MM.1S (cell line): ENCODE data around the gene PLXNB1.

Experiments used
- CTCF ChIP-seq: fragments of 300-600 bp; sonication (generic); IDR thresholded peaks from 2 replicates; pipeline ENCODE4 v1.5.1; 2016; ENCODE audit warnings: antibody characterized with exemption, low read length, mixed read lengths
- EZH2 ChIP-seq: fragments of 300-600 bp; sonication (generic); optimal IDR thresholded peaks from 2 replicates; pipeline ENCODE3; 2017; ENCODE audit warnings: low read depth, mild to moderate bottlenecking, antibody characterized with exemption, low read length, mixed read lengths
- EZH2phosphoT487 ChIP-seq: fragments of 300-600 bp; sonication (generic); IDR thresholded peaks from 2 replicates; pipeline ENCODE4 v1.6.1; 2018; ENCODE audit warnings: antibody characterized with exemption, low read length

- TF ChIP-seq CTCF = no peak
- TF ChIP-seq EZH2 = no peak
- TF ChIP-seq EZH2phosphoT487 = no peak
These were observed 60.1 kb downstream of the PLXNB1 start for GRCh38 chr3:48369693-48370332.
